ENCODE data around the gene SRRM2. TPM values are rescaled to one million over a fixed set of nuclear protein-coding genes. Genes with fewer than 3 reads are reported as not detected.

Gene SRRM2
- total RNA-seq, 1 experiment from 2014 or later = 49.9 TPM

DNA sequence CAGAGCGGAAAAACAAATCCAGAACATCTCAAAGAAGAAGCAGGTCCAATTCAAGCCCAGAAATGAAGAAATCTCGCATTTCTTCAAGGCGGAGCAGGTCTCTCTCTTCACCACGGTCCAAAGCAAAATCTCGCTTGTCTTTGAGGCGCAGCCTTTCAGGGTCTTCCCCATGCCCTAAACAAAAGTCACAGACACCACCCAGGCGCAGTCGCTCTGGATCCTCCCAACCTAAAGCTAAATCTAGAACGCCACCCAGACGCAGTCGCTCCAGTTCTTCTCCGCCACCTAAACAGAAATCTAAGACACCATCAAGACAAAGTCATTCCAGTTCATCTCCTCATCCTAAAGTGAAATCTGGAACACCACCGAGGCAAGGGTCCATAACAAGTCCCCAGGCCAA is 10.3 kb downstream of the SRRM2 start:
- DNase-seq (ENCODE audit: low read depth) = no peak

GRCh38 chr16:2763173-2763572 is 10.7 kb downstream of the SRRM2 start:
- no peak for DNase-seq (ENCODE audit: low read depth)

- DNase-seq (ENCODE audit: low read depth) = no peak
Observed at GRCh38 chr16:2764718-2765117, 12.3 kb downstream of the SRRM2 start.

DNA sequence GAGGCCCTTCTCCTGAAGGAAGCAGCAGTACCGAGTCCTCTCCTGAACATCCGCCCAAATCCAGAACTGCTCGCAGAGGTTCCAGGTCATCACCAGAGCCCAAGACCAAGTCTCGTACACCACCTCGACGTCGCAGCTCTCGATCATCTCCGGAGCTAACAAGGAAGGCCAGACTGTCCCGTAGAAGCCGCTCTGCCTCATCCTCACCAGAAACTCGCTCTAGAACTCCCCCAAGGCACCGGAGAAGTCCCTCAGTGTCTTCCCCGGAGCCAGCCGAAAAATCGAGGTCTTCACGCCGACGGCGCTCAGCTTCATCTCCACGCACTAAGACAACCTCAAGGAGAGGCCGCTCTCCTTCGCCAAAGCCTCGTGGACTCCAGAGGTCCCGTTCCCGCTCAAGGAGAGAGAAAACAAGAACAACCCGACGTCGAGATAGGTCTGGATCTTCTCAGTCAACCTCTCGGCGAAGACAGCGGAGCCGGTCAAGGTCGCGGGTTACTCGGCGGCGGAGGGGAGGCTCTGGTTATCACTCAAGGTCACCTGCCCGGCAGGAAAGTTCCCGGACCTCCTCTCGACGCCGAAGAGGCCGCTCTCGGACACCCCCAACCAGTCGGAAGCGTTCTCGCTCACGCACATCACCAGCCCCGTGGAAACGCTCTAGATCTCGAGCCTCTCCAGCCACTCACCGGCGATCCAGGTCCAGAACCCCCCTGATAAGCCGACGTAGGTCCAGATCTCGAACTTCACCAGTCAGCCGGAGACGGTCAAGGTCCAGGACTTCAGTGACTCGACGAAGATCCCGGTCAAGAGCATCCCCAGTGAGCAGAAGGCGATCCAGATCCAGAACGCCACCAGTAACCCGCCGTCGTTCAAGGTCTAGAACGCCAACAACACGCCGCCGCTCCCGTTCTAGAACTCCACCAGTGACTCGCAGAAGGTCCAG is 13.3 kb downstream of the SRRM2 start:
- no peak for DNase-seq (ENCODE audit: low read depth)

- DNase-seq (ENCODE audit: low read depth) = no peak
Observed at GRCh38 chr16:2766430-2767139, 14.1 kb downstream of the SRRM2 start.

- no peak for DNase-seq (ENCODE audit: low read depth)
Observed at GRCh38 chr16:2767140-2767731, 14.8 kb downstream of the SRRM2 start.

- no peak for DNase-seq (ENCODE audit: low read depth)
Observed at GRCh38 chr16:2767891-2768290, 15.5 kb downstream of the SRRM2 start.

DNA sequence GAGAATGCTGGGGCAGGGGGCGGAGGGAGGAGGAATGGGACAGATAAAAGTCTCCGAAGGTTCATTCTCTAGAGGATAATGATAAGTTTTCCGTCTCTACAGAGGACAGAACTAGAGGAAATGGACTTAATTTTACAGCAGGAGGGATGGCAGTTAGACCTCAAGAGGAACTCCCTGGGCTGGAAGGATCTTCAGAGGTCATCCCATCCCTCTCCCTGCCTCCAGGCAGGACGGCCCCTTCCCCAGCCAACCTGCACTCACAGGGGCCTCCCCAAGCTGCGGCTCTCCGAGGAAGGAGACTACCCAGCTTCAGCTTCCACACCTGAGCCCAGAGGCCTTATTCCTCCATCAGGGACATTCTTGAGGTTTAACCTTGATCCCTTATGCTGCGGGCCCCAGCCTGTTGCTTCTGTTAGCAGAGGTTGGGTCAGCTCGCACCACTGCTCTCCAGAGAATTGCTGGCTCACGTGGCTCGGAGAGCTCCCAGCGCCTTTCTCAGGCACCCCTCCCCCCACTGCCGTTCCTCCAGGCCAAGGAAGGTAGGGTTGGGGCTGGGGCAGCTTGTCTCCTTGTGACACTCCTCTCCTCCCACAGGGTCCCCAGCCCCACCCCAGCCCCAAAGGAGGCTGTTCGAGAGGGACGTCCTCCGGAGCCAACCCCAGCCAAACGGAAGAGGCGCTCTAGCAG is 16.1 kb downstream of the SRRM2 start:
- DNase-seq (ENCODE audit: low read depth) = no peak

DNA sequence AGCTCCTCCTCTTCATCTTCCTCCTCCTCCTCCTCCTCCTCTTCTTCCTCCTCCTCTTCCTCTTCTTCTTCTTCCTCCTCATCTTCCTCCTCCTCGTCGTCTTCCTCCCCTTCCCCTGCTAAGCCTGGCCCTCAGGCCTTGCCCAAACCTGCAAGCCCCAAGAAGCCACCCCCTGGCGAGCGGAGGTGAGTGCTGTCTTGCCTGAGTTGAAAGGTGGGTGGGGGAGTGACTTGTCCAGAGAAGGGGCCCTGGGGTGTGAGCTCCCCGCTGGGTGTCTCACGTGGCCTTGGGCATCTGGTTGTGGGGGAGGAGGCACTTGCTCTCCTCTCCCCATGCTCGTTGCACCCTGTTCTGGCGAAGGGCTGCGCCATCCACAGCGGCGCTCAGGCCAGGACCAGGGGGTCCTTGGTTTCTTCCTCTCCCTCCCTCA is 16.7 kb downstream of the SRRM2 start:
- DNase-seq (ENCODE audit: low read depth) = no peak

- DNase-seq (ENCODE audit: low read depth) = no peak
Observed at GRCh38 chr16:2769675-2770056, 17.2 kb downstream of the SRRM2 start.

DNA sequence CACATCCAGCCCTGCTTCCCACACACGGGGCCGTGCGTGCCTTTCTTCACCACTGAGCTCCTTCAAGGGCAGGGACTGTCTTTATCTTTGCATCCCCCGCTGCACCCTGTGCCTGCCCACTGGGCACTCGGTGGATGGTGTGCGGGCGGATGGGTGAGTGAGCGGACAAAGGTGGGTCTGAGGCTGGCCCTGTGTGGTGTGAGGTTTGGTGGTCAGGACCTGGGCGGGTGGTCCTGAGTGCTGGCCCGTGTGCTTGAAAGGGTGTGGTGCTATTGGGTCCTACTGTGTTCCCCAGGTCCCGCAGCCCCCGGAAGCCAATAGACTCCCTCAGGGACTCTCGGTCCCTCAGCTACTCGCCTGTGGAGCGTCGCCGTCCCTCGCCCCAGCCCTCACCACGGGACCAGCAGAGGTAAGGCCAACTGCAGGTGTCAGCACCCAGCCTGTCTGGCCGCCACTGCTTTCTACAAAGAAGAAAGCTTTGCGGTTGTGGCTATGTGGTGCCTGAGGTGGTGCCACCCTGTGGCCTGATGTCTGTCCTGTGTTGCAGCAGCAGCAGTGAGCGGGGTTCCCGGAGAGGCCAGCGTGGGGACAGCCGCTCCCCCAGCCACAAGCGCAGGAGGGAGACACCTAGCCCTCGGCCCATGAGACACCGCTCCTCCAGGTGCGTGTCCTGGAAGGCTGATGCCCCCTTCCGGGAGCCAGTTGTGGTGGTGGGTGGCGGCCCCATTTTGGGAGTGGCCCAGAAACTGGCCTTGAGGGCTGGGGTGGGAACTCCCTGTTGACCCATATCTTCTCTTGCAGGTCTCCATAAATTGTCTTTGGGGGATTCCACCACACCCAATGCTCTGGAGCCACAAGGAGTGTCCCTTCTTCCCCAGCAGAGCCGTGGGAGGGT is 17.9 kb downstream of the SRRM2 start:
- no peak for DNase-seq (ENCODE audit: low read depth)

DNA sequence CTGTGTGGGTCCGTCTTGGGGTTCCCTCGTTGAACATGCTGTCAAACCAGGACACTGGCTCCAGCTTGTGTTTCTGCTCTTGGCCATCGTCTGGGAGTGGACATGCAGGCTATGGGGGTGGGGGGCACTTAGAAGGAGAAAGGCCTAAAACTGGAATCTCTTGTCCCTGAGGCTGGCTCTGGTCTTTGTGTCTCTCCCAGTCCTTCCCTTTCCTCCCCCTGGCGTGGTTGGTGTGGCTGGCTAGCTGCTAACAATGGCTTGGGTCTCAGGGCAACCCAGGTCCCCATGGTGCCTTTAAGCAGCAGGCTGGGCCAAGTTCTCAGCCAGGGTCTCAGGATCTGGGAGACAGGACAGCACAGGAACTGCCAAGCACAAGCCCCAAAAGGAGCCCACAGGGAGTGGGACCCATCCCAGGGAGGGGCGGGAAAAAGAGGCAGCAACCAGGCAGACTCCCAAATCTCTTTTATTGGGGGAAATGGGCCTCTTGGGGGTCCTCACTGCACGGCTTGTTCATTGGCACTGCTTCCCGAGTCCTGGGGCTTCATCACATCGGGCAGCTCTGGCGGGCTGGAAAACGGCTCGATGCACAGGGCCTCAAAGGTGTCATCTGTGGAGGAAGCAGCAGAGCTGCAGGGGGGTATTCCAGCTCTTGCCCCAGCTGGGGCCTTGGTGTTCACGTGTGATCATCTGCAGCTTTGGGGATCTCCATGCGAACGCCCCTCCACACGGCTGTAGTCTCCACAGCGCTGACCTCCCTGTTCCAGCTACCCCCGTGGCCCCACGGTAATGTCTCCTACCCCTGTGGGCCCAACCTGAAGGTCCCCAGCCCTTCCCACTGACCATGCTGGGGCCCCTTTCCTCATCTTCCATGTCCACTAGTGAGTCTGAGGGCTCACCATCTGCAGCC is 19.3 kb downstream of the SRRM2 start:
- no peak for DNase-seq (ENCODE audit: low read depth)

DNA sequence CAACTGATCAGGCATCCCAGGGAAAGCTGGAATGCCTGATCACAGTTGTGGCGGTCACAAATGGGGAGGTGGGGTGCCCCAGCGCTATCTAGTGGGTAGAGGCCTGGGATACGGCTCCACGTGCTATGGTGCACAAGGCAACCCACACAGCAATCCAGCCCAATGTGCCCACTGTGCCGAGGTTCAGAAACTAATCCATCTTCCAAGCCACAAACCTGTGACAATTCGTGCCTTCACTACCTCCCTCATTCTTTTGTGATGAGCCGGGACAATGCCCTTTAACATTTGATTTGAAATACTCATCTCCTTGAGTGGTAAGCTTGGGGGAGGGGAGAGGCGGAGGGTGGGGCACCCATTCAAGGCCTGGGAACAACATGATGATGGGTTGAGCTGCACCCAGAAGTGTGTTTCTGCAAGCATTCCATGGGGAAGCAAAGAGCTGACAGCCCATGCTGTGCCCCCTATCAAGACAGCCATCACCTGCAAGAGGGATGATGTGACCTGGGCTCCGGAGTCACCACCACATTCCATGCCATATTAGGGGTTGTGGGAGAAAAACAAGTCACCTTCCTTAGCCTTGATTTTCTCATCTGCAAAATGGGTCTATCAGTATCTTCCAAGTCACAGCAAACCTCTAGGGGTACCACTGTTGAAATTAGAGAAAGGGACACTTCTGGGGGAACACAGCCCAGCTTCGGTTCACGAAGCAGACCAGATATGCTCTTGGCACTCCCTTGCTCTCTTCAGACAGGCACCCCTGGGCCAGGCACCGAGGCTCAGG is 20.9 kb downstream of the SRRM2 start:
- peak; percentile 71 for DNase-seq (ENCODE audit: low read depth)

DNA sequence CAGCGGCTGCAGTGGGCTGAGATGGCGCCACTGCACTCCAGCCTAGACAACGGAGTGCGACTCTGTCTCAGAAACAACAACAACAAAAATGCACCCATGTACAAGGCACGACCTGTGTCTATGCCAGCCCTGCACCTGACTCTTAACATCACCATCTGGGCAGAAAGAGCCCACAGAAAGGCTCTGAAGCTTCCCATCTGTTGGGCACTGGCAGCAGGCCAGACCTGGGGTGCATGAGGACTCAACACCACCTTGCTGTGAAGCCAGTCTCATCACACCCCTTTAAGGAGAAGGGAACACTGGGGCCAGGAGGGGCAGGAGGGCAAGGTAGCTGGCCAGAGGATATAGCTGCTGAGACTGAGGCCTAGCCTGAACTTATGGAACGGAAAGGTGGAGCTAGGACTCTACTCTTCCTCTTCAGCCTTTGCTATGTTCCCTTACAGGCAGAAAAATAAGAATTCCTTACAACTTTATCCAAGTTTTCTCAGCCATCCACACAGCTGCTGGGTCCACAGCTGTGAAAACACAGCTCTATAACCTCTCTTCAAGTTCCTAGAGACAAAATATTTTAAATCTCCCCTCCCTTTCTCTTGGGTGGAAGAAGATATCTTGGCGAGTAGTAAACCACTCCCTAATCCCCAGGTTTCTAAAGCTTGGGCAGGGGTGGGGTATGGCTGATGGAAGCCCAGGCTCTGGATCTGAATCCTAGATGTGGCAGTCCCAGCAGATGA is 21.9 kb downstream of the SRRM2 start:
- peak; percentile 28 for DNase-seq (ENCODE audit: low read depth)

GRCh38 chr16:2775131-2775716 is 22.8 kb downstream of the SRRM2 start:
- DNase-seq (ENCODE audit: low read depth) = no peak

- DNase-seq (ENCODE audit: low read depth) = no peak
Observed at GRCh38 chr16:2775765-2776499, 23.5 kb downstream of the SRRM2 start.

GRCh38 chr16:2776500-2777139 is 24.2 kb downstream of the SRRM2 start:
- peak; percentile 25 for DNase-seq (ENCODE audit: low read depth)
